IMR-90 (cell line): Measurements from ENCODE around the gene GIMAP8. TPM values are rescaled to one million over a fixed set of nuclear protein-coding genes. Genes with fewer than 3 reads are reported as not detected.
A peak's percentile ranks its signal among the peaks of the same experiment; 100 is the strongest.

Experiments used
- ATAC-seq: fragments of 200-7000 bp; cut with Tn5 transposase; 2 replicates; pipeline ENCODE4 v1.9.1; 2020; ENCODE audit warnings: low read depth, mild to moderate bottlenecking, moderate library complexity
- BruUV-seq: library from RNA; stranded (reverse); fragments of 400-500 nt; replicated peaks from 2 replicates; lab custom pipeline; 2021; lab: Mats Ljungman, UMichigan
- CTCF ChIA-PET: fragments of 300-600 bp; formaldehyde crosslinking; extraction: SDS; loops from one replicate; lab custom pipeline; 2021; ENCODE audit warnings: antibody characterized with exemption; lab: Yijun Ruan, JAX
- POLR2A ChIA-PET: fragments of 300-600 bp; sonication (Branson Sonifier 250); formaldehyde crosslinking; loops from one replicate; lab custom pipeline; 2022; ENCODE audit warnings: antibody characterized with exemption; ENCODE audit not compliant: unreplicated experiment; lab: Charles Lee
- DNase-seq: peaks from one replicate; pipeline ENCODE4 v3.0.0; 2013
- H2AFZ ChIP-seq: replicated peaks from 2 replicates; pipeline ENCODE3; 2013; ENCODE audit warnings: low read length, mild to moderate bottlenecking; ENCODE audit not compliant: poor library complexity
- H2AK5ac ChIP-seq: 2 replicates; pipeline ENCODE4 v1.6.1; 2013; ENCODE audit warnings: low read depth, low read length, inconsistent platforms
- H2AK9ac ChIP-seq: replicated peaks from 2 replicates; pipeline ENCODE3; 2013; ENCODE audit warnings: mild to moderate bottlenecking, low read depth, low read length, moderate library complexity; ENCODE audit not compliant: poor library complexity
- H2BK120ac ChIP-seq: 2 replicates; pipeline ENCODE4 v1.6.1; 2013; ENCODE audit warnings: low read depth, low read length, inconsistent platforms
- H2BK15ac ChIP-seq: 3 replicates; pipeline ENCODE4 v1.6.1; 2013; ENCODE audit warnings: low read depth, low read length, inconsistent platforms
- H2BK20ac ChIP-seq: 2 replicates; pipeline ENCODE4 v1.6.1; 2013; ENCODE audit warnings: low read depth, mild to moderate bottlenecking, inconsistent platforms, low read length, moderate library complexity
- H2BK5ac ChIP-seq: 2 replicates; pipeline ENCODE4 v1.6.1; 2013; ENCODE audit warnings: mild to moderate bottlenecking, low read depth, low read length, inconsistent platforms; ENCODE audit not compliant: poor library complexity, severe bottlenecking
- H3K14ac ChIP-seq: replicated peaks from 2 replicates; pipeline ENCODE4 v1.6.1; 2013; ENCODE audit warnings: low read depth, low read length, inconsistent platforms
- H3K18ac ChIP-seq: 2 replicates; pipeline ENCODE4 v1.6.1; 2013; ENCODE audit warnings: low read depth, low read length, control low read depth
- H3K23ac ChIP-seq: 2 replicates; pipeline ENCODE4 v1.6.1; 2013; ENCODE audit warnings: low read depth, low read length, inconsistent platforms
- H3K27ac ChIP-seq: 2 replicates; pipeline ENCODE4 v1.5.1; 2013; ENCODE audit warnings: mild to moderate bottlenecking, control low read depth, low read length; ENCODE audit not compliant: insufficient read depth
- H3K27me3 ChIP-seq: 2 replicates; pipeline ENCODE4 v1.6.1; 2013; ENCODE audit warnings: low read length; ENCODE audit not compliant: control insufficient read depth, insufficient read depth
- H3K36me3 ChIP-seq: 2 replicates; pipeline ENCODE4 v1.6.1; 2013; ENCODE audit warnings: low read length, mixed read lengths; ENCODE audit not compliant: control insufficient read depth, insufficient read depth
- H3K4ac ChIP-seq: 2 replicates; pipeline ENCODE4 v1.6.1; 2013; ENCODE audit warnings: low read depth, low read length, inconsistent platforms
- H3K4me1 ChIP-seq: 2 replicates; pipeline ENCODE4 v1.6.1; 2013; ENCODE audit warnings: low read length, mixed read lengths; ENCODE audit not compliant: control insufficient read depth, insufficient read depth
- H3K4me2 ChIP-seq: 2 replicates; pipeline ENCODE4 v1.6.1; 2013; ENCODE audit warnings: low read depth, mild to moderate bottlenecking, control low read depth, low read length, moderate library complexity
- H3K4me3 ChIP-seq: 2 replicates; pipeline ENCODE4 v1.5.1; 2013; ENCODE audit warnings: low read depth, mild to moderate bottlenecking, control low read depth, low read length, moderate library complexity; ENCODE audit not compliant: insufficient read depth
- H3K56ac ChIP-seq: 2 replicates; pipeline ENCODE4 v1.6.1; 2013; ENCODE audit warnings: low read length, inconsistent platforms; ENCODE audit not compliant: insufficient read depth; ENCODE audit errors: extremely low read depth
- H3K79me1 ChIP-seq, 2 experiments: 2 replicates each; pipeline ENCODE4 v1.6.1; 2013; ENCODE audit warnings: low read length in 2 of 2, inconsistent platforms in 1 of 2, low read depth in 1 of 2
- H3K9ac ChIP-seq: 2 replicates; pipeline ENCODE4 v1.6.1; 2013; ENCODE audit warnings: low read depth, low read length, control low read depth
- H3K9me1 ChIP-seq: 2 replicates; pipeline ENCODE4 v1.6.1; 2013; ENCODE audit warnings: low read length, inconsistent platforms; ENCODE audit not compliant: insufficient read depth
- H3K9me3 ChIP-seq: 2 replicates; pipeline ENCODE4 v1.6.1; 2013; ENCODE audit warnings: low read length; ENCODE audit not compliant: control insufficient read depth, insufficient read depth
- H4K20me1 ChIP-seq: 2 replicates; pipeline ENCODE4 v1.6.1; 2013; ENCODE audit warnings: low read length, inconsistent platforms; ENCODE audit not compliant: insufficient read depth
- H4K5ac ChIP-seq: 2 replicates; pipeline ENCODE4 v1.6.1; 2013; ENCODE audit warnings: mild to moderate bottlenecking, low read depth, low read length, control low read depth
- H4K8ac ChIP-seq, 2 experiments: 2 replicates each; pipeline ENCODE4 v1.6.1; 2013; ENCODE audit warnings: low read depth in 2 of 2, low read length in 2 of 2, control low read depth in 1 of 2, inconsistent platforms in 1 of 2
- H4K91ac ChIP-seq: 2 replicates; pipeline ENCODE4 v1.6.1; 2013; ENCODE audit warnings: low read depth, low read length, inconsistent platforms; ENCODE audit not compliant: insufficient read depth
- BHLHE40 ChIP-seq: fragments of 150-350 bp; IDR thresholded peaks from 2 replicates; pipeline ENCODE4 v1.6.1; 2016; ENCODE audit warnings: mild to moderate bottlenecking, low read depth, low read length
- CHD1 ChIP-seq: IDR thresholded peaks from 2 replicates; pipeline ENCODE4 v1.6.1; 2012; ENCODE audit warnings: low read depth, low read length, improper control_type of control experiment
- MAZ ChIP-seq: IDR thresholded peaks from 2 replicates; pipeline ENCODE4 v1.6.1; 2012; ENCODE audit warnings: low read depth, mild to moderate bottlenecking, low read length, improper control_type of control experiment, moderate library complexity, borderline replicate concordance
- MXI1 ChIP-seq: IDR thresholded peaks from 2 replicates; pipeline ENCODE4 v1.6.1; 2012; ENCODE audit warnings: low read depth, mild to moderate bottlenecking, low read length, moderate library complexity, borderline replicate concordance
- NFE2L2 ChIP-seq: fragments of 150-350 bp; IDR thresholded peaks from 2 replicates; pipeline ENCODE4 v1.6.1; 2016; ENCODE audit warnings: low read depth, mild to moderate bottlenecking, low read length
- RAD21 ChIP-seq: IDR thresholded peaks from 2 replicates; pipeline ENCODE4 v1.6.1; 2012; ENCODE audit warnings: low read length, improper control_type of control experiment
- RCOR1 ChIP-seq: IDR thresholded peaks from 2 replicates; pipeline ENCODE4 v1.6.1; 2012; ENCODE audit warnings: mild to moderate bottlenecking, low read length, improper control_type of control experiment; ENCODE audit not compliant: insufficient replicate concordance
- RFX5 ChIP-seq: IDR thresholded peaks from 2 replicates; pipeline ENCODE4 v1.8.0; 2012; ENCODE audit warnings: low read depth, mild to moderate bottlenecking, low read length, moderate library complexity
- SMC3 ChIP-seq: fragments of 150-350 bp; IDR thresholded peaks from 2 replicates; pipeline ENCODE4 v1.6.1; 2016; ENCODE audit warnings: low read depth, mild to moderate bottlenecking, antibody characterized with exemption, low read length, moderate library complexity
- WGBS, 2 experiments: methylation state at CpG; one replicate each; pipeline versions ENCODE4 v1.1.5 to v1.1.7; 2013; ENCODE audit warnings: missing lambda C conversion rate in 2 of 2; ENCODE audit not compliant: insufficient read length in 1 of 2; ENCODE audit errors: extremely low coverage in 2 of 2; 5-methylcytosine and 5-hydroxymethylcytosine counted together
- dilution Hi-C: fragments of 300-500 bp; cut with HindIII; formaldehyde crosslinking; loops from one replicate; pipeline ENCODE4 v1.14.3; 2018; ENCODE audit warnings: low sequenced_read_pairs; ENCODE audit not compliant: unreplicated experiment
- in situ Hi-C: fragments of 300-500 bp; cut with MboI; formaldehyde crosslinking; loops from 3 replicates; pipeline ENCODE4 v1.14.3; 2019; ENCODE audit warnings: low sequenced_read_pairs, inconsistent platforms, mixed read lengths
- intact Hi-C: fragments of 100-400 bp; cut with micrococcal nuclease; formaldehyde crosslinking; loops from 2 replicates; pipeline ENCODE4 v1.10.0; 2022
- polyA plus RNA-seq, 3 experiments: library from polyadenylated mRNA; depleted of rRNA; stranded (reverse); fragments of >200 nt; gene quantifications; 2 replicates each; pipeline ENCODE4 v1.2.3, GENCODE V29; 2012; ENCODE audit warnings: low replicate concordance in 1 of 3
- total RNA-seq: library from RNA; depleted of rRNA; stranded (reverse); fragments of >200 nt; gene quantifications from 2 replicates; pipeline ENCODE4 v1.2.3, GENCODE V29; 2012
- TF ChIP-seq, protein P1 (sequence below): fragments of 150-350 bp; IDR thresholded peaks from 2 replicates; pipeline ENCODE4 v1.6.1; 2017; ENCODE audit warnings: mild to moderate bottlenecking, antibody characterized with exemption, low read length, low read depth
- TF ChIP-seq, protein P2 (sequence below): conservative IDR thresholded peaks from 2 replicates; pipeline ENCODE4 v1.5.1; 2012; ENCODE audit warnings: mild to moderate bottlenecking, low read depth, low read length, improper control_type of control experiment

The GIMAP8 gene
- total and polyA plus RNA-seq, 2 of the 4 experiments (the other 2 are of a cell fraction) = not detected

DNA sequence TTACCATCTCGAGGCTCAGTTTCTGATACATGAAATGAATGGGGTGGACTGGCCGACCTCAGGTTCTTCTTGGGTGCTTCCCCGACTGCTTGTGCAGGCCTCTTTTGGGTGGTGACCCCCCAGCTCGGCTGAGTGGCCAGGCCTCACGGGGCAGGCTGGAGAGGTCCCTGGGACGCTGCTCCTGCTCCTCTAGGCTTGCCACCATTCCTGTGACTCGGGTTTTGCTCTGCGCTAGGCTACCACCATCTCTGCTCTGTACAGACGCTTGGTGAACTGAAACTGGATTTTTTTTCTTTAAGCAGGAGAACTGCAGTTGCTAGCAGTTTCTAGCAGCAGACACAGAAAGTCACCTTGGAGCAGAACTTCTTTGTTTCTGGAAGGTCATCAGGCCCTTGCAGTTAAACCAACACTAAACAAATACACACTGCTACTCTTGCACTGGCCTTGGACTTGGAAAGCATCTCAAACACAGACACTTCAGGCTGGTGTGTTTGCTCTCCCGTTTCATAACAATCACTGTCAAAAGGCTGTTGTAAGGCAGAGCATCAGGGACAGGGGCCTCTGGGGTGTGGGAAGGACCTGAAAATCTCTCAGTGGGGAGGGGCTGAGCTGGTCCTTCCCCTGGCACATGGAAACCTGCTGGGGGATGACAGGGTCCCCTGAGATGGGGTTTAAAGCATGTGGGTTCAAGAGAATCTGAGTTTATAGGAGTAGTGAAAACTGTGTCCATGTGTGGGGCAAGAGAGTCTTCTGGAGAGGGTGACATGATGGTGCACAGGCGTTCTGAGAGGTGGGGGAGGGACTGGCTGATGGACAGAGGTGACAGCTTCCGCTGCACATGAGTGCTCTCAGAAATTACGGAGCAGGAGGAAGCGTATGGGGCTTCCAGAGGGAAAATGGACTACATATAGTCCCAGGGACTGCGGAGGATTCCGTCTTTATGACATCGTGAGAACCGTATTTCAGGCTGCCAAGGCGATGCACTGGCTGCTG lies 35.0 kb upstream of the GIMAP8 start:
- in situ Hi-C loops (loop anchor here (25.0 kb wide), 2 partner anchors 553 to 572 kb away; partner anchors contain the start of genes ATP6V0E2, KCNH2 and NOS3), dilution Hi-C loops (no loop called here), intact Hi-C loops (no loop called here)
- Histone ChIP-seq H4K5ac (no peak overlapping the region), H3K23ac (no peak overlapping the region), H3K56ac (no peak overlapping the region), H3K4ac (no peak overlapping the region), H3K27me3 (no peaks in the 10 kb centered on the region), H4K91ac (no peak overlapping the region), H3K4me3 (no peak overlapping the region), H2AFZ (peak overlapping the region; percentile 23), H3K9me1 (no peaks in the 10 kb centered on the region), H3K9ac (no peak overlapping the region), H2AK9ac (no peak overlapping the region), H2AK5ac (no peak overlapping the region), H3K4me2 (no peak overlapping the region), H2BK5ac (no peak overlapping the region), H4K20me1 (no peaks in the 10 kb centered on the region; the same call in 1 of the 2 replicates), H3K36me3 (no peaks in the 10 kb centered on the region), H2BK15ac (no peak overlapping the region), H3K9me3 (no peaks in the 10 kb centered on the region), H3K79me1 (no peaks in the 10 kb centered on the region), H3K14ac (no peak overlapping the region), H3K27ac (no peak overlapping the region), H3K18ac (no peak overlapping the region), H2BK20ac (no peak overlapping the region), H2BK120ac (no peak overlapping the region), H3K4me1 (no peaks in the 10 kb centered on the region), H4K8ac (no peak overlapping the region)
- POLR2A ChIA-PET = no interaction called here
- CTCF ChIA-PET = no interaction called here
- ATAC-seq (no peak), DNase-seq (no peak)
- TF ChIP-seq BHLHE40 (no peak), MAZ (no peak), NFE2L2 (no peak), RAD21 (no peak), CHD1 (no peak), MXI1 (no peak), SMC3 (no peak), RCOR1 (no peak), RFX5 (no peak)
- TF ChIP-seq, protein P1, sequence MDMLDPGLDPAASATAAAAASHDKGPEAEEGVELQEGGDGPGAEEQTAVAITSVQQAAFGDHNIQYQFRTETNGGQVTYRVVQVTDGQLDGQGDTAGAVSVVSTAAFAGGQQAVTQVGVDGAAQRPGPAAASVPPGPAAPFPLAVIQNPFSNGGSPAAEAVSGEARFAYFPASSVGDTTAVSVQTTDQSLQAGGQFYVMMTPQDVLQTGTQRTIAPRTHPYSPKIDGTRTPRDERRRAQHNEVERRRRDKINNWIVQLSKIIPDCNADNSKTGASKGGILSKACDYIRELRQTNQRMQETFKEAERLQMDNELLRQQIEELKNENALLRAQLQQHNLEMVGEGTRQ = no peak
- TF ChIP-seq, protein P2, sequence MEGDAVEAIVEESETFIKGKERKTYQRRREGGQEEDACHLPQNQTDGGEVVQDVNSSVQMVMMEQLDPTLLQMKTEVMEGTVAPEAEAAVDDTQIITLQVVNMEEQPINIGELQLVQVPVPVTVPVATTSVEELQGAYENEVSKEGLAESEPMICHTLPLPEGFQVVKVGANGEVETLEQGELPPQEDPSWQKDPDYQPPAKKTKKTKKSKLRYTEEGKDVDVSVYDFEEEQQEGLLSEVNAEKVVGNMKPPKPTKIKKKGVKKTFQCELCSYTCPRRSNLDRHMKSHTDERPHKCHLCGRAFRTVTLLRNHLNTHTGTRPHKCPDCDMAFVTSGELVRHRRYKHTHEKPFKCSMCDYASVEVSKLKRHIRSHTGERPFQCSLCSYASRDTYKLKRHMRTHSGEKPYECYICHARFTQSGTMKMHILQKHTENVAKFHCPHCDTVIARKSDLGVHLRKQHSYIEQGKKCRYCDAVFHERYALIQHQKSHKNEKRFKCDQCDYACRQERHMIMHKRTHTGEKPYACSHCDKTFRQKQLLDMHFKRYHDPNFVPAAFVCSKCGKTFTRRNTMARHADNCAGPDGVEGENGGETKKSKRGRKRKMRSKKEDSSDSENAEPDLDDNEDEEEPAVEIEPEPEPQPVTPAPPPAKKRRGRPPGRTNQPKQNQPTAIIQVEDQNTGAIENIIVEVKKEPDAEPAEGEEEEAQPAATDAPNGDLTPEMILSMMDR = no peak
- 52% methylated on average over 4 of the region's 19 CpGs; no CpG with 5 or more reads in 1 of the 2 experiments for WGBS, 2 experiments
- BruUV-seq = no TSS peak
